EL (cell line): Measurements from ENCODE around the gene TBC1D30.
"Not testable (repeated sequence)": the region's sequence is repeated elsewhere in the genome, so short reads cannot be mapped to it uniquely, and the experiment has no call there.

Experiments
- DNase-seq: peaks from one replicate; pipeline ENCODE4 v3.0.0-alpha.2; 2016

The TBC1D30 gene, protein sequence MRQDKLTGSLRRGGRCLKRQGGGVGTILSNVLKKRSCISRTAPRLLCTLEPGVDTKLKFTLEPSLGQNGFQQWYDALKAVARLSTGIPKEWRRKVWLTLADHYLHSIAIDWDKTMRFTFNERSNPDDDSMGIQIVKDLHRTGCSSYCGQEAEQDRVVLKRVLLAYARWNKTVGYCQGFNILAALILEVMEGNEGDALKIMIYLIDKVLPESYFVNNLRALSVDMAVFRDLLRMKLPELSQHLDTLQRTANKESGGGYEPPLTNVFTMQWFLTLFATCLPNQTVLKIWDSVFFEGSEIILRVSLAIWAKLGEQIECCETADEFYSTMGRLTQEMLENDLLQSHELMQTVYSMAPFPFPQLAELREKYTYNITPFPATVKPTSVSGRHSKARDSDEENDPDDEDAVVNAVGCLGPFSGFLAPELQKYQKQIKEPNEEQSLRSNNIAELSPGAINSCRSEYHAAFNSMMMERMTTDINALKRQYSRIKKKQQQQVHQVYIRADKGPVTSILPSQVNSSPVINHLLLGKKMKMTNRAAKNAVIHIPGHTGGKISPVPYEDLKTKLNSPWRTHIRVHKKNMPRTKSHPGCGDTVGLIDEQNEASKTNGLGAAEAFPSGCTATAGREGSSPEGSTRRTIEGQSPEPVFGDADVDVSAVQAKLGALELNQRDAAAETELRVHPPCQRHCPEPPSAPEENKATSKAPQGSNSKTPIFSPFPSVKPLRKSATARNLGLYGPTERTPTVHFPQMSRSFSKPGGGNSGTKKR

DNA sequence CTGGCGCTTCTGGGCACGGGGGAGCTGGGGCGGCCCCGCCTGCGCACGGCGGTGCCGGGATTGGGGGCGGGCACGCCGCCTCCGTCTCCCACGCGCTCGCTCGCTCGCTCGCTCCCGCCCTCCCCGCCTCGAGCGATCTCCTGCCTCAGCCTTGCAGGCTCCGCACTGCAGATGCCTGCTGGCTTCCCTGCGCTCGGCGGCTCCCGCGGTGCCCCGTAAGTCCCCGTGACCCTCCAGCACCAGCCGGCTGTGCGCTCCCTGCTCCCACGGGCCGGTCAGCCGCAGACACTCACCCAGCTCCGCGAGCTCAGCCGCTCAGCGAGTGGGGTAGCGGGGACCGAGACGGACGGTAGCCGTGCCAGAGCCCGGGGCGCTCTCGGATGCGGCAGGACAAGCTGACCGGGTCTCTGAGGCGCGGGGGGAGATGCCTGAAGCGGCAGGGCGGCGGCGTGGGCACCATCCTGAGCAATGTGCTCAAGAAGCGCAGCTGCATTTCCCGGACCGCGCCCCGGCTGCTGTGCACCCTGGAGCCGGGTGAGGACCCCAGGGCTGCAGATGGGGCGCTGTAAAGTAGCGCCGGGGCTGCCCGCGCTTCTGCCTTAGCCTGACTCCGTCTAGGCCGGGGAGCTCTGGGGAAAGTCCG, at the start of gene TBC1D30:
Gene TBC1D30, plus strand, starts transcription at position 148 of the 643 bp plus-strand sequence. Its CDS starts 233 bp downstream, at position 381.
- peak; percentile 16 for DNase-seq

DNA sequence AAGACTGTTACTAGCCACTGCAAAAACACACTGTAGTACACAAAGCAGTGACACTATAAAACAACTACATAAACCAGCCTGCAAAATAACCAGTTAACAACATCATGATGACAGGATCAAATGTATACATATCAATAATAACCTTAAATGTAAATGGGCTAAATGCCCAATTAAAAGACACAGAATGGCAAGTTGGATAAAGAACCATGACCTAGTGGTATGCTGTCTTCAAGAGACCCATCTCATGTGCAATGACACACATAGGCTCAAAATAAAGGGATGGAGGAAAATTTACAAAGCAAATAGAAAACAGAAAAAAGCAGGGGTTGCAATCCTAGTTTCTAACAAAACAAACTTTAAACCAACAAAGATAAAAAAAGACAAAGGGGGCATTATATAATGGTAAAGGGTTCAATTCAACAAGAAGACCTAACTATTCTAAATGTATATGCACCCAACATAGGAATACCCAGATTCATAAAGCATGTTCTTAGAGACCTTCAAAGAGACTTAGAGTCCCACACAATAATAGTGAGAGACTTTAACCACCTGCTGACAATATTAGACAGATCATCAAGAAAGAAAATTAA, 49.2 kb upstream of the TBC1D30 start:
- not testable (repeated sequence) for DNase-seq

DNA sequence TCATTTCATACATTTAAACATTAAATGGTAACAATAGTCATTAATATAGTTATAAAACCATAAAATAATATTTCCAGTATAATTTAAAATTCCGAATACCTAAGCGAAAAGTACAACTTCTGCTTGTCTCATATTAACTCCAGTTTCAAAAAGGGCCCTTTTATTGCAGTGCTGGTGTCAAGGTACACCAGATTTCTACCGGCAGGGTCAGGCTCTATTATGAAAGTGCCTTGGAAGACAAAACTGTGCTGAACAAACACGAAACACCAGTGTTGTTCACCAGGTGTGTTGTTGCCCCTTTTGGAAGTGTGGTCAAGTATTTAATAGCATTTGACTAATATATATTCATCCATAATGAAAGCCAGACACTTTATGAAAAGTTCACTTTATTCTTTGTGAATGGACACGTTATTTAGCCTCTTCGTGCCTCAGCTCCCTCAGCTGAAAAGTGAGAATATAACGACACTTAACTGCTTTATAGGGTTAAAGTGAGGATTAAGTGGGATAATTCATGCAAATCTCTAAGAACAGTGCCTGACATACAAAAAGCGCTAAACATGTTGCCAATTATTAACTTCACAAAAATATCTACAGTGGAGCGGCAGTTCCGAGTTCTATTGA, 45.0 kb upstream of the TBC1D30 start:
- DNase-seq = no peak

DNA sequence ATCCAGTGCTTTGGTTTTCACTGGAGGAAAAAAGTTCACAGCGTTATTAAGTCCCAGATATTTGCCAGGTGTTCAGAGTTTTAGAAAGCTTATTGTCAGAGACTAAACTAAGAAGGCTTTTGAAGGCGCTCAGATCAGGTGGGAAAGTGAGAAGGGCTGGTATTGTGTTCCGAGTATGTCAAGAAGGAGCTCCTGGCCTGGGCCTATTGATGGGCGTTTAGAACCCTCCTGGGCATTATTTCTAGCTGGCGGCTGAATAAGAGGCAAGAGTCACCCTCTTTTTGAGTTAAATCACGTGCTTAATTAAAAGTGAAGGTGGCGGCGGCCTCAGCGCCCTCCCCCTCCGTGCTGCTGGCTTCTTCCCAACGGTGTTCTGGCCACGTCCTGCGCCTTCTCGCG, 44.3 kb upstream of the TBC1D30 start:
- no peak for DNase-seq

DNA sequence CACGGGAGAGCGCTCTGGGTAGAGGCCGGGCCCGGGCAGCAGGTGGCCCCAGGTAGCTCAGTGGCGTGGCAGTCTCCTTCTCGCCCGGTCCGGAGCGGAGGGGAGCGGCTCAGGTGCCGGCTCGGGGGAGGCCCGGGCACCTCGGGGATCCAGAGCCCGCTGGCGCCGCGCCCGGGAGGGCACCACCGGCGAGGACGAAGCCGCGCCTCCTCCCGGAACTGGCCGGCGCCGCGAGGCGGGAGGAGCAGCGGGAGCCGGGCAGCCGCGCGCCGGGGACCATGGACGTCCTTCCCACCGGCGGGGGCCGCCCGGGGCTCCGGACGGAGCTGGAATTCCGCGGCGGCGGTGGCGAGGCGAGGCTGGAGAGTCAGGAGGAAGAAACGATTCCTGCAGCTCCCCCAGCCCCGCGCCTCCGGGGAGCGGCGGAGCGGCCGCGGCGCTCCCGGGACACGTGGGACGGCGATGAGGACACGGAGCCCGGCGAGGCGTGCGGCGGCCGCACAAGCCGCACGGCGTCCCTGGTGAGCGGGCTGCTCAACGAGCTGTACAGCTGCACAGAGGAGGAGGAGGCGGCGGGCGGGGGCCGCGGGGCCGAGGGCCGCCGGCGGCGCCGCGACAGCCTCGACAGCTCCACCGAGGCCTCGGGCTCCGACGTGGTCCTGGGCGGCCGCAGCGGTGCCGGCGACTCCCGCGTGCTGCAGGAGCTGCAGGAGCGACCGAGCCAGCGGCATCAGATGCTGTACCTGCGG, 43.7 kb upstream of the TBC1D30 start:
- no peak for DNase-seq

DNA sequence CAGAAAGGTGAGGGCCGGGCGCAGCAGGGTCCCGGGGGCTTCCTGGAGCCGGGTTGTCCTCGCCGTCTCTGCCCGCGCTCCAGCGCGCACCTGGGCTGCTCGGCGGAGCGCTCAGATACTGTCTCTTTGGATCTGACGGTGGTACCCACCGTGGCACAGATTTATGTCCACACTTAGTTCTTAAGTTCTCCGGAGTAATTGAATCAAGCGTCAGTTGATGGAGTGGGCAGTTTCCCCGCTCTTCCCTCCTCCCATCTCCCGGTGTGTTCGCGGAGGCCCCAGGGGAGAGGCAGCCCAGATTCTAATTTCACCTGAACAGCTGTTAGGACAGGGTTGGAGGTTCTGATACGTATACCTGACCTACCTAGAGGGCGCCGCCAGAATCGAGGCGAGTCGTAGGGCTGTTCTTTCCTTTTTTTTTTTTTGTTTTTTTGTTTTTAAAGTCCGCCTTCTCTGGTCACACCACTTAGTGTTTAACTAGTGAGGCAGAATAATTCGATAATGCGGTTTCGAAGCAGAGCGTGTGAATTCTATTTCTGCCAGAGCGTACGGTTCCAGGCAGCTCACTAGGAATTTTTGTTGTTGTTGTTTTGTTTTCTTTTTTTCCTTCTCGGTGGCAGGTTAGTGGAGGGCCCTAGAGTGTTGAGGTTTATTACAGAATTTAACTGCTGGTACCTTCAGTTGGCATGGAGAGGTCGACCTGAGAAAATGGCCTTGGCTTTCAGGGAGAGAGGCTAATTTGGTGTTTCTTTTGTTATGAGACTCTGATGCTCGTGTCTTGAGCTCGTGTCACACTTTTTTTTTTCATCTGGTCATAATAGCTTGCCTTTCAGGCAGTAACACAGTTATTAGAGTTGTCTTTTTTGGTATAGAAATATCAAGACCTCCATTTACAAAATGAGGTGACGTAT, 42.9 kb upstream of the TBC1D30 start:
- DNase-seq = no peak

DNA sequence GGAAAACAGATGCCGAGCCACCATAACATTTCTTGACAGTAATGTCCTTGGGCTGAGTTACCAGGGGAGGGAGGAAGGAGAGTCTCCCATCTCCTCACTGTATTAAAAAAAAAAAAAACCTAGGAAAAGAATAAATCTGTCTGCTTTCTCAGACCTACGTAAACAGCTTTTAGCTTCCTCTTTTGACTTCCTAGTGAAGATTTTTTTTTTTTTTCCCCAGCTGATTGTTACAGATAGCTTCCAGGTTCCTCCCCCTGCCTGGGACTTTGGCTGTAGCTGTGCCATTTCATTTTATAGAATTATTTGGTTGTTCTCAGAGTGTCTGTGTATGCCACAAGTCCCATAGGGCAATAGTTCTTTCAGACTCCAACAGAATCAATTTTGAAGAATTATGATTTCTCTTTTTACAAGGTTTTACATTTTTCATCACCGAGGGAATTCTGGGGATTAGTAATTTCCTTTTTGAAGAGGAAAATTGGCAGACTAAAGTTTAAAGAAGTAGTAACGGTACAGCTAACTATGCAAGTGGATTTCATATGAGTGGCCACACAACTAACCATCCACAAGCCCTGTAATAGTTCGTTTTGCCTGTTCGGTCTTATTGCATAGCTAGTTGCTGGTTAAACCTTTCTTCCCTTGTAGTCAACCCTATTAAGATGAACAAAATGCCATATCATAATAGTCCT, 42.1 kb upstream of the TBC1D30 start:
- no peak for DNase-seq

DNA sequence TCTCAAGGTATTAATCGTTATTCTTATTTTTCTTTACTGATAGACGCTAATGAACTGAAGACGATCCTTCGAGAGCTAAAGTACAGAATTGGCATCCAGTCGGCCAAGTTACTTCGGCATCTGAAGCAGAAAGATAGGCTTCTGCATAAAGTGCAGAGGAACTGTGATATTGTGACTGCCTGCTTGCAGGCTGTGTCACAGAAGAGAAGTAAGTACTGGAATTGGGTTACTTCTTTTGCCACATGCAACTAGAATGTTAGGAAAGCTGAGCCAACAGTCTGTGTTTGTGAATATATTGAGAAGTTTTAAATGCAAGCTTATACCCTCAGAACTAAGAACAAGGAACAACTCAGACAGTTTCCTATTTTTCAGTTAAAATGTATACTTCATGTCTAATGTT, 38.6 kb upstream of the TBC1D30 start:
- DNase-seq = no peak

DNA sequence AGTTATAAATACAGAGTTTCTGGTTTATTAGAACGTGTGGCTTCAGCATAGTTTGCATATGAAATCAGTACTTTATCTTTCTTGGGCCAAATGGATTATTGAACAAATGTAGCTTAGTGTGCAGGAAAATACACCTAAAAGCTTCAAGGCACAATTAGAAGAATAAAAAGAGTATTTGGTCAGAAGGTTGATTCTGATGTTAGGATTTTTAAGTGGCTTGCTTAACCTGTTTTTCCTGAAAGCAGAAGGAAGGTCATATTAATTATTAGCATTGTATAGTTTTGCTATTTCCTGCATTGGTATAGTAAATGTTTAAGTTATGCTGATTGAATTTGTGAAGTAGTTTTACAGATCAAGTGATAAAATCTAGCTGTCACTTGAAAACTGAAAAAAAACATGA, 34.3 kb upstream of the TBC1D30 start:
- DNase-seq = no peak

DNA sequence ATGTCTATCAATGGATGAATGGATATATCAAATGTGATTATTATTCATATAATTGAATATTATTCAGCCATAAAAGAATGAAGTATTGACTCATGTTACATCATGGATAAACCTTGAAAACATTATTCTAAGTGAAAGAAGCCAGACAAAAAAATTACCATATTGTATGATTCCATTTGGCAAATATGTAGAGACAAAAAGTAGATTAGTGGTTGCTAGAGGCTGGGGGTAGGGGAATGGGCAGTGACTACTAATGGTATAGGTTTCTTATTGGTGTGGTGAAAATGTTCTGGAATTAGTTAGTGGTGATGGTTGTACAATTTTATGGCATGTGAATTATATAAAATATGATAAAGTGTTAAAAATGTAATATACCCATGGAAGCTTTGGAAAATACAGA, 33.4 kb upstream of the TBC1D30 start:
- no peak for DNase-seq

DNA sequence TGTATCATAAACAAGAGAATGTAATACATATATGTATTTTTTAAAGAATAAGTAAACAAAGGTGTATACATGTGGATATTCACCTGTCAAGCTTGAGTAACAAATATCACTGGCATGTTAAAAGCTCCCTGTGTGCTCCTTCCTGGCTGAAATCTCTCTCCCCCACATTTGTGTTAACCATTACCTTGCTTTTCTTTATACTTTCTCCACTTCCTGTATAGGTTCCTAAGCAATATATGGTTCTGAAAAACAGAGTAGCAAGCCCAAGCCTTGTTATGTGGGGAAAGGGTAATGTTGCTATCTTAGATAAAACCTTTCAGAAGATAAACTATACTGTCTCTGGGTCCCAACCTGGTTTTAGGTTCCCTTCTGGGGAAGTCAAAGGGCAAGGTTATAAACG, 32.3 kb upstream of the TBC1D30 start:
- no peak for DNase-seq

DNA sequence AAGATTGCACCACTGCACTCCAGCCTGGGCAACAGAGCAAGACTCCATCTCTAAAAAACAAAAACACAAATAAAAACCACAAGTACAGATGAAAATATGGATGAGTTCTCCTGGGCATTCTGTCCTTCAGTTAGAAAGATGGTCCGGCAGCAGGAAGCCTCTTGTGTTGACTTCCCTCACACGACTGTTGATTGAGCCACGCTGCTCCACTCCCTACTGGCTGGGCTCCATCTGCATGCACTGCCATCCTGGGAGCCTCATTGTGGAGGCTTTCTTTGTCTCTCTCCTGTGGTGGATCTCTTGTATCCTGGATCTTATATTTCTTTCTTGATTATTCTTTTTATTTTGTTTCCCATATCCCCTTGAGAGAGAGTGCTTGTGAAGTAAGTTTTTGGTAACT, 30.8 kb upstream of the TBC1D30 start:
- DNase-seq = no peak

DNA sequence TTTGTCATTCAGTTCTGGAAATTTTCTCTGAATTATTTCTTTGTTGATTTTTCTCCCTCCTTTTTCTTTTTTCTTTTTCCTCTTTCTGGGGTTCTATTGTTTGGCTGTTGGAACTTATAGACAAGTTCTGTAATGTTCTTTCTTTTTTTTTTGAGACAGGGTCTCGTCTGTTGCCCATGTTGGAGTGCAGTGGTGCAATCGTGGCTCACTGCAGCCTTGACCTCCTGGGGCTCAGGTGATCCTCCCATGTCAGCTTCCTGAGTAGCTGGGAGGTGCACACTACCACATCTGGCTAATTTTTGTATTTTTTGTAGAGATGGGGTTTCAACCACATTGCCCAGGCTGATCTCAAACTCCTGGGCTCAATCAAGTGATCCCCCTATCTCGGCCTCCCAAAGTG, 30.1 kb upstream of the TBC1D30 start:
- DNase-seq = no peak

DNA sequence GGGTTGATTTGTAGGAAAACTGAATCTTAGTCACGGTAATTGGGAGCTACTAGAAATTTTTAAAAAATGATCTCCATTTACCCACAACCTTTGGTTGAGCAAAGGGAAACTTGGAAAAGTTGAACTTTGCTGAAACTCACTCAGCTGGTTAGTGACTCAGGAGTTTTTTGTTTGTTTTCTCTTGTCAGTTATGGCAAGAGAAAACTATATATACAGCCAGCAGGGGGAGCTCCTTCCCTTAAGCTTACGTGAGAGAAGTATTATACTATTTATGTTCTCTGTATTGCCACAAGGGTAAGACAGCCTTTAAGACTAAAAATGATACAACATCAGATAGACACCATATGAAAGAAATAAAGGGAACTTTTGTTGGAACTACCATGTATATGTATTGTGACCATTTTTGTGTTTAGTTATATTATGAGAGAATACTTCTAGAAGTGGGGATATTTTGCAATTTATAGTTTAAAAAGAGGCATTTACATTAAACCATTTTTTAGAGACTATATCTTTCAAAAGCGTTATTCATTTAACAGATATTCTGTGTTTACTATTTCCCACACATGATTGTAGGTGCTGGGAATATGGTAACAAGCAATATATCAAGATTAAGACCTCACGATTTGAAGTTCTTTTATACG, 28.1 kb upstream of the TBC1D30 start:
- DNase-seq = peak; percentile 84

DNA sequence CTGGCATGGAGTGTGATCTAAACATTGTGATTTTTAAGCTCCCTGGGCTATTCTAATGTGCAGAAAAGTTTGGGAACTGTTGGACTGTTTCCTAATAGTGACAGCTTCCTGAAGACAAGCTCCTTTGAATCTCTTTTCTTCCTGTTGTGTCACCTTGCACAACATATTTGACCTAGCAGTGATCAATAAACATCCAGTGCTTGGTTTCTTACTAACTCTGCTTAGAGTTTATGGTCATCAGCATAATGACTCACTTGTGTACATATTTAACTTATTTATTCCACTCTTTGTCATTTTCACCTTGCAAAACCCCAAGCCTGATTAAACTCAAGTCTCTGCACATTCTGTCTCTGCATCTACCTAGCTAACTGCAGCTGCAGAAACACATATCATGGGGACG, 27.3 kb upstream of the TBC1D30 start:
- no peak for DNase-seq

DNA sequence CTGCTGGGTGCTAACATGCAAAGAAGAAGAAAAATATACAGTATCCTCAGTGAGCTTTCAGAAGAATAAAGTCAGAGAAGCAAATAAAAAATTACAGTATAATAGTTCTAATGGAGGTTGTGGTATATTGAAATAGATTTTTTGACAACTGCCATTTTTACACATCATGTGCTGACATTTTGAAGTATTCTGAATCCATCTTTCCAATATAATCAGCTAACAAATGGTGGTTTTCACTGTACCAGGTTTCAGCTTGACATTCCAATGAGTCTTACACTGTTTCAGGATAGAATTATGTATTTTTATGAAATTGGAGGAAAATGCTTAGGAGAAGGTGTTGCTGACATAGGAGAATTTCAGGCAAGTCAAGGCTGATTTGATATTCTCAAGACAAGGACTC, 26.3 kb upstream of the TBC1D30 start:
- no peak for DNase-seq

DNA sequence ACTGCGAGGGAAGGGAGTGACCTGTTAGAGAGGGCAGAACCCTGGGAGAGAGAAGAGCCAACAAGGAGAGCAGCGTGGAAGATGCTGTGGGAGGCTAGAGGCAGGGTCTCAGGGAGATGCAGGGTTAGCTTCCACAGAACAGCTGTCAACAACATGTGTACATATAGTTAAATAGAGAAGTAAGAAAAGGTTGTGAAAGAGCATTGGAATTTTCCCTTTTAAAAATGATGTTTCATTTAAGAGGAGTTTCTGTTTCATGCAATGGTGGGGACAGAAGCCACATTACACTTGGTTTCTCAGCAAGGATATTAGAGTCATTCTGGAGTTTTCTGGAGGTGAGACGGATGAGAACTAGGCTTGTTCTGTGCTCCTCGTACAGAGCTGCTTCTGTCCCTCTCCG, 23.8 kb upstream of the TBC1D30 start:
- DNase-seq = no peak

DNA sequence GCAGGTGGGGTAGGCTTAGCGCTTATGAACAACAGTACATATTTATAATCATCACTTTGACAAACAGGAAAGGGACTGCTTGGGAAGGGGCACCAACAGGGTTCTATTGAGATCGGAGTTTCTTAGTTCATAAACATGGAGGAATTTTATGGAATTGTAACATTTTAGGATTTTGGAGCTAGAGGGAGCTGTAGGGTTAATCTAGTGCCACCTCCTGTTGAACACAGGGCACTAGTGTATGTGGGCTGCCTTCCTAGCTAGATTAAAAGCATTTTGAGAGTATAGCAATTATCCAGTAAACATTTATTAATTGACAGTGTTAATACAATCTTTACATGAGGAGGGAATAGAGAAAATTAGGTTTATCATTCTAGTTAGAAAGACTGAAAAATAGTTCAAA, 23.1 kb upstream of the TBC1D30 start:
- no peak for DNase-seq

DNA sequence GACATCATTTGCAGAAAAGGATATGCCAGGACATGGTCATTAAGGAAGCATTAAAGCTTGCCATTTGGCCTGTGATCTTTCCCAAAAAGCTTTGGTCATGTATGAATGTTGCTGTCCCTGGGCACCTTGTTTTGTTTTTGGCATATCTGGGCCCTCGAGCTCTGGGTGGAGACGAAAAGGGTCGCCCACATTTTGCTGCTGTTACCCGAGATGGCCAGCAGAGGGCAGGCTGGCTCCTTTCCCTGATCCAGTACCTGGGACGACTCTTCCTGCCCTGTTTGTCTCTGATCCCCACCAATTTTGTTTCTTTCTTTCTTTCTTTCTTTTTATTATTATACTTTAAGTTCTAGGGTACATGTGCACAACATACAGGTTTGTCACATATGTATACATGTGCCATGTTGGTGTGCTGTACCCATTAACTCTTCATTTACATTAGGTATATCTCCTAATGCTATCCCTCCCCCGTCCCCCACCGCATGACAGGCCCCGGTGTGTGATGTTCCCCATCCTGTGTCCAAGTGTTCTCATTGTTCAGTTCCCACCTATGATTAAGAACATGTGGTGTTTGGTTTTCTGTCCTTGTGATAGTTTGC, 22.2 kb upstream of the TBC1D30 start:
- DNase-seq = peak; percentile 37

DNA sequence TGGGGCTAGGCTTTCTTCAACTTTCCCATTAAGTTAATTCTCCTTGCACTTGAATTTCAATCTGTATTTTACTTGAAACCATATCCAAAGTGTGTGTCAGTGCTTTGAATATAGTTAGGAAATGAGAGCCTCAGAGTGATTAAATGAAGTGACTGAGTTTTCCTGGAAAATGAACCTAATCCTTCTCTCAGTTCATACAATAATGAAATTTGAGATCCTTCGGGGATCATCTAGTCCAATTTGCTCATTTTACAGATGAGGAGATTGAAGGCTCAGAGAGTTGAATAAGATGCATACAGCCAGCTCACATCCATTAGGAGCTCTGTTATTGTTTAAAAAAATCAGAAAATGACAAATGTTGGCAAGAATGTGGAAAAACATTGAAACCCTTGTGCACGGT, 18.3 kb upstream of the TBC1D30 start:
- DNase-seq = no peak
